GM23338 (cell line): ENCODE data around the gene ABCA1. TPM values are rescaled to one million over a fixed set of nuclear protein-coding genes. Genes with fewer than 3 reads are reported as not detected.

Experiments
- ATAC-seq: fragments of 200-7000 bp; cut with Tn5 transposase; 3 replicates; pipeline ENCODE4 v1.9.1; 2020
- DNase-seq: peaks from one replicate; pipeline ENCODE4 v3.0.0-alpha.2; 2015; ENCODE audit warnings: low spot score
- H2AFZ ChIP-seq: fragments of 200-600 bp; sonication (generic); 2 replicates; pipeline ENCODE4 v1.8.0; 2016; ENCODE audit warnings: antibody characterized with exemption, mild to moderate bottlenecking, moderate library complexity
- H3F3A ChIP-seq: fragments of 200-600 bp; sonication (generic); replicated peaks from 2 replicates; pipeline ENCODE4 v1.8.0; 2017; ENCODE audit warnings: antibody characterized with exemption, mixed run types, low read depth
- H3K27ac ChIP-seq: fragments of 200-600 bp; sonication (generic); 2 replicates; pipeline ENCODE4 v1.6.1; 2016; ENCODE audit warnings: low read depth
- H3K27me3 ChIP-seq: fragments of 200-600 bp; sonication (generic); 2 replicates; pipeline ENCODE4 v1.8.0; 2016; ENCODE audit warnings: mild to moderate bottlenecking, mixed run types, moderate library complexity; ENCODE audit not compliant: insufficient read depth
- H3K36me3 ChIP-seq: fragments of 200-600 bp; sonication (generic); 2 replicates; pipeline ENCODE4 v1.8.0; 2016; ENCODE audit warnings: mild to moderate bottlenecking; ENCODE audit not compliant: insufficient read depth
- H3K4me1 ChIP-seq: fragments of 200-600 bp; sonication (generic); 2 replicates; pipeline ENCODE4 v1.8.0; 2016; ENCODE audit warnings: mild to moderate bottlenecking, moderate library complexity; ENCODE audit not compliant: insufficient read depth
- H3K4me2 ChIP-seq: fragments of 200-600 bp; sonication (generic); 2 replicates; pipeline ENCODE4 v1.7.1; 2017; ENCODE audit warnings: mixed run types
- H3K4me3 ChIP-seq: fragments of 200-600 bp; sonication (generic); 2 replicates; pipeline ENCODE4 v1.6.1; 2016; ENCODE audit warnings: mixed run types
- H3K79me2 ChIP-seq: fragments of 200-600 bp; sonication (generic); replicated peaks from 2 replicates; pipeline ENCODE4 v1.8.0; 2017; ENCODE audit warnings: mild to moderate bottlenecking; ENCODE audit not compliant: insufficient read depth
- H3K9me2 ChIP-seq: fragments of 200-600 bp; sonication (generic); 2 replicates; pipeline ENCODE4 v1.8.0; 2017; ENCODE audit not compliant: insufficient read depth
- H4K20me1 ChIP-seq: fragments of 200-600 bp; sonication (generic); replicated peaks from 2 replicates; pipeline ENCODE4 v1.8.0; 2017; ENCODE audit warnings: mild to moderate bottlenecking; ENCODE audit not compliant: insufficient read depth
- H3K27ac Mint-ChIP-seq: 2 replicates; pipeline ENCODE4 v1.8.0; 2020; ENCODE audit warnings: inconsistent platforms, mild to moderate bottlenecking, moderate library complexity, mixed read lengths
- H3K27me3 Mint-ChIP-seq: 3 replicates; pipeline ENCODE4 v1.8.0; 2022; ENCODE audit warnings: low read depth, mild to moderate bottlenecking, moderate library complexity, mixed read lengths, inconsistent platforms; ENCODE audit not compliant: insufficient read depth, poor library complexity
- H3K36me3 Mint-ChIP-seq: 3 replicates; pipeline ENCODE4 v1.8.0; 2021; ENCODE audit warnings: low read depth, mild to moderate bottlenecking, inconsistent platforms, moderate library complexity, mixed read lengths
- H3K4me1 Mint-ChIP-seq: 3 replicates; pipeline ENCODE4 v1.8.0; 2020; ENCODE audit warnings: mild to moderate bottlenecking, inconsistent platforms, mixed read lengths
- H3K4me3 Mint-ChIP-seq: 3 replicates; pipeline ENCODE4 v1.8.0; 2021; ENCODE audit warnings: moderate library complexity, mild to moderate bottlenecking, inconsistent platforms, mixed read lengths
- H3K9me3 Mint-ChIP-seq: 3 replicates; pipeline ENCODE4 v1.8.0; 2020; ENCODE audit warnings: moderate library complexity, mild to moderate bottlenecking, inconsistent platforms, mixed read lengths
- CREB1 ChIP-seq: fragments of 250-450 bp; sonication (Bioruptor Pico); IDR thresholded peaks from 2 replicates; pipeline ENCODE4 v1.5.0; 2020; ENCODE audit warnings: low read depth, mild to moderate bottlenecking, moderate library complexity
- STAT1 ChIP-seq: IDR thresholded peaks from one replicate; pipeline ENCODE4 v1.6.1; 2016; ENCODE audit warnings: antibody characterized with exemption; ENCODE audit not compliant: unreplicated experiment
- ZNF331 ChIP-seq: fragments of 250-450 bp; sonication (Bioruptor Pico); IDR thresholded peaks from 2 replicates; pipeline ENCODE4 v1.5.0; 2020; ENCODE audit warnings: low read depth, mild to moderate bottlenecking, moderate library complexity
- polyA plus RNA-seq: library from polyadenylated mRNA; unstranded; fragments of >200 nt; fragmentation: Nextera tagmentation; extraction: Ambion mirVana; gene quantifications from 2 replicates; pipeline ENCODE4 v1.2.1, GENCODE V29; 2016
- total RNA-seq: library from RNA; depleted of rRNA; stranded (reverse); fragments of >200 nt; shearing (Covaris generic); gene quantifications from 2 replicates; pipeline ENCODE4 v1.2.3, GENCODE V29; 2014
- TF ChIP-seq, protein P1 (sequence below), 2 experiments: fragments of 200-600 bp in 1 of 2; sonication (generic) in 1 of 2; conservative IDR thresholded peaks; 2 replicates each; pipeline versions ENCODE4 v1.5.1 to v1.6.1; 2016 to 2017; ENCODE audit warnings: antibody characterized with exemption in 2 of 2, low read depth in 2 of 2, mild to moderate bottlenecking in 2 of 2, moderate library complexity in 1 of 2
- TF ChIP-seq, protein P2 (sequence below): fragments of 250-450 bp; sonication (Bioruptor Pico); IDR thresholded peaks from 2 replicates; pipeline ENCODE4 v1.5.0; 2020; ENCODE audit warnings: mild to moderate bottlenecking, moderate library complexity
- TF ChIP-seq, protein P3 (sequence below): IDR thresholded peaks from one replicate; pipeline ENCODE4 v1.6.1; 2018; ENCODE audit warnings: antibody characterized with exemption; ENCODE audit not compliant: unreplicated experiment

ABCA1 gene
- total and polyA plus RNA-seq, 2 experiments from 2014 or later: 1.4 to 2.8 TPM

DNA sequence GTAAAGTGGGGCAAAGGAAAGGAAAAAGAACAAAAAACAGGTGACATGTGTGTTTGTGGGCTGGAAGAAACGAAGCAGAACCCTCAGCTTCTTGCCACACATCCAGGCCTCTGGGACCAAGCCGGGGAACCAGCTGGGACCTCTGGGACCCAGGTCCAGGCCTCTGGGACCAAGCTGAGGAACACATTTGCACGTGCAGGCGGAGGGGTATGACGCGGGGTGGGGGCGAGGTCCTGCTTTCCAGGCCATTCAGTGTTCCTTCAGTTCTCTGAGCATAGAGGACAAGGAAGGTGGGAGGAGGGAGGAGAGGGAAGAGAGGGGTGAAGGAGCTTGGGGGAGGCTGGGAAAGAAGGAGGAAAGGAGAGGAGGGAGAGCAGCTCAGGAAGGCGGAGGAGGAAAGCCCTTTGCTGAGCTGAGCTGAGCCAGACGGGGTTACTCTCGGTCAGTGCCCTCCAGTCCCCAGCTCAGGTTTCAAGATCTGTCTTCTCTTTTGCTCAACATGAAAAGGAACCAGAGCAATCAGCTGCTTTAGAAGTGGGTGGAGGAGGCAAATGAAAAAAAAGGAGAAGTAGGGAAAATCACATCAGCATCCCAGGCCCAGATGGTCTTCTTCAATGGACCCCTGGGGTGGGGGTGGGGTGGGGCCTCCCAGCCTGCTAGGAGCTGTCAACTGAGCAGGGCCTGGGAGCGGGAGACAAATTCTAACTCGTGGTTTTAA, 59.1 kb downstream of the ABCA1 start:
- H3K27ac ChIP-seq: no peak overlapping the region
- ATAC-seq: peak; percentile 94
- peaks cover 56% of the 10 kb centered on the region for H3K4me1 Mint-ChIP-seq

DNA sequence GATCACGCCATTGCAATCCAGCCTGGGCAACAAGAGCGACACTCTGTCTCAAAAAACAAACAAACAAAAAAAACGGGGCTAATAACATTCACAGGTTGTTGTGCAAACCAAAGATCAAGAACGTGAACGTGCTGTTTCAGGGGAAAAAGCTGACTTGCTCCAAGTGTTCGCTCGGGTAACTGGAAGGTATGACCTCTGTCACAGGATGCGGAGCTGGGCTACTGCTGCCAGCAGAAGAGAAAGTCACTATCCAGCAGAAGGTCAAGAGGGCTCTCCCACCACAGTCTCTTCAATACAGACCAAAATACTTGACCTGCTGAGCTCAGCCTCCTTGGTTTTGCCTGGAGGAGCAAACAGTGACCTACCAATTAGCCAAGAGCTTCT, 59.7 kb downstream of the ABCA1 start:
- H3K27me3 Mint-ChIP-seq: peaks cover 20% of the 10 kb centered on the region
- H3K4me3 Mint-ChIP-seq: peak overlapping the region; percentile 36; the same call in 1 of the 3 replicates
- no peaks in the 10 kb centered on the region; the same call in 2 of the 3 replicates for H3K9me3 Mint-ChIP-seq
- H3K9me2 ChIP-seq: no peaks in the 10 kb centered on the region
- H3K79me2 ChIP-seq: no peaks in the 10 kb centered on the region
- H3K4me1 ChIP-seq: peaks cover 37% of the 10 kb centered on the region
- ATAC-seq (no peak), DNase-seq (no peak)
- peaks cover 35% of the 10 kb centered on the region for H3K36me3 Mint-ChIP-seq
- H3K27ac ChIP-seq: no peak overlapping the region
- peaks cover 62% of the 10 kb centered on the region for H3K4me1 Mint-ChIP-seq
- no peak overlapping the region for H3K4me3 ChIP-seq
- H3F3A ChIP-seq: no peaks in the 10 kb centered on the region
- H3K36me3 ChIP-seq: no peaks in the 10 kb centered on the region
- H3K27me3 ChIP-seq: no peaks in the 10 kb centered on the region
- H3K27ac Mint-ChIP-seq: peak overlapping the region; percentile 82; the same call in 1 of the 2 replicates
- no peak overlapping the region for H2AFZ ChIP-seq
- H3K4me2 ChIP-seq: peak overlapping the region; percentile 66; the same call in 1 of the 2 replicates
- H4K20me1 ChIP-seq: peaks cover 3% of the 10 kb centered on the region; the same call in 1 of the 2 replicates
- TF ChIP-seq CREB1 (CRISPR knock-in tag) (no peak), ZNF331 (CRISPR knock-in tag) (no peak), STAT1 (no peak)
- TF ChIP-seq, protein P1, sequence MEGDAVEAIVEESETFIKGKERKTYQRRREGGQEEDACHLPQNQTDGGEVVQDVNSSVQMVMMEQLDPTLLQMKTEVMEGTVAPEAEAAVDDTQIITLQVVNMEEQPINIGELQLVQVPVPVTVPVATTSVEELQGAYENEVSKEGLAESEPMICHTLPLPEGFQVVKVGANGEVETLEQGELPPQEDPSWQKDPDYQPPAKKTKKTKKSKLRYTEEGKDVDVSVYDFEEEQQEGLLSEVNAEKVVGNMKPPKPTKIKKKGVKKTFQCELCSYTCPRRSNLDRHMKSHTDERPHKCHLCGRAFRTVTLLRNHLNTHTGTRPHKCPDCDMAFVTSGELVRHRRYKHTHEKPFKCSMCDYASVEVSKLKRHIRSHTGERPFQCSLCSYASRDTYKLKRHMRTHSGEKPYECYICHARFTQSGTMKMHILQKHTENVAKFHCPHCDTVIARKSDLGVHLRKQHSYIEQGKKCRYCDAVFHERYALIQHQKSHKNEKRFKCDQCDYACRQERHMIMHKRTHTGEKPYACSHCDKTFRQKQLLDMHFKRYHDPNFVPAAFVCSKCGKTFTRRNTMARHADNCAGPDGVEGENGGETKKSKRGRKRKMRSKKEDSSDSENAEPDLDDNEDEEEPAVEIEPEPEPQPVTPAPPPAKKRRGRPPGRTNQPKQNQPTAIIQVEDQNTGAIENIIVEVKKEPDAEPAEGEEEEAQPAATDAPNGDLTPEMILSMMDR (conservative IDR thresholded peaks at IDR 0.05; ENCODE audit: low read depth in 2 of 2): no peak
- TF ChIP-seq, protein P2, sequence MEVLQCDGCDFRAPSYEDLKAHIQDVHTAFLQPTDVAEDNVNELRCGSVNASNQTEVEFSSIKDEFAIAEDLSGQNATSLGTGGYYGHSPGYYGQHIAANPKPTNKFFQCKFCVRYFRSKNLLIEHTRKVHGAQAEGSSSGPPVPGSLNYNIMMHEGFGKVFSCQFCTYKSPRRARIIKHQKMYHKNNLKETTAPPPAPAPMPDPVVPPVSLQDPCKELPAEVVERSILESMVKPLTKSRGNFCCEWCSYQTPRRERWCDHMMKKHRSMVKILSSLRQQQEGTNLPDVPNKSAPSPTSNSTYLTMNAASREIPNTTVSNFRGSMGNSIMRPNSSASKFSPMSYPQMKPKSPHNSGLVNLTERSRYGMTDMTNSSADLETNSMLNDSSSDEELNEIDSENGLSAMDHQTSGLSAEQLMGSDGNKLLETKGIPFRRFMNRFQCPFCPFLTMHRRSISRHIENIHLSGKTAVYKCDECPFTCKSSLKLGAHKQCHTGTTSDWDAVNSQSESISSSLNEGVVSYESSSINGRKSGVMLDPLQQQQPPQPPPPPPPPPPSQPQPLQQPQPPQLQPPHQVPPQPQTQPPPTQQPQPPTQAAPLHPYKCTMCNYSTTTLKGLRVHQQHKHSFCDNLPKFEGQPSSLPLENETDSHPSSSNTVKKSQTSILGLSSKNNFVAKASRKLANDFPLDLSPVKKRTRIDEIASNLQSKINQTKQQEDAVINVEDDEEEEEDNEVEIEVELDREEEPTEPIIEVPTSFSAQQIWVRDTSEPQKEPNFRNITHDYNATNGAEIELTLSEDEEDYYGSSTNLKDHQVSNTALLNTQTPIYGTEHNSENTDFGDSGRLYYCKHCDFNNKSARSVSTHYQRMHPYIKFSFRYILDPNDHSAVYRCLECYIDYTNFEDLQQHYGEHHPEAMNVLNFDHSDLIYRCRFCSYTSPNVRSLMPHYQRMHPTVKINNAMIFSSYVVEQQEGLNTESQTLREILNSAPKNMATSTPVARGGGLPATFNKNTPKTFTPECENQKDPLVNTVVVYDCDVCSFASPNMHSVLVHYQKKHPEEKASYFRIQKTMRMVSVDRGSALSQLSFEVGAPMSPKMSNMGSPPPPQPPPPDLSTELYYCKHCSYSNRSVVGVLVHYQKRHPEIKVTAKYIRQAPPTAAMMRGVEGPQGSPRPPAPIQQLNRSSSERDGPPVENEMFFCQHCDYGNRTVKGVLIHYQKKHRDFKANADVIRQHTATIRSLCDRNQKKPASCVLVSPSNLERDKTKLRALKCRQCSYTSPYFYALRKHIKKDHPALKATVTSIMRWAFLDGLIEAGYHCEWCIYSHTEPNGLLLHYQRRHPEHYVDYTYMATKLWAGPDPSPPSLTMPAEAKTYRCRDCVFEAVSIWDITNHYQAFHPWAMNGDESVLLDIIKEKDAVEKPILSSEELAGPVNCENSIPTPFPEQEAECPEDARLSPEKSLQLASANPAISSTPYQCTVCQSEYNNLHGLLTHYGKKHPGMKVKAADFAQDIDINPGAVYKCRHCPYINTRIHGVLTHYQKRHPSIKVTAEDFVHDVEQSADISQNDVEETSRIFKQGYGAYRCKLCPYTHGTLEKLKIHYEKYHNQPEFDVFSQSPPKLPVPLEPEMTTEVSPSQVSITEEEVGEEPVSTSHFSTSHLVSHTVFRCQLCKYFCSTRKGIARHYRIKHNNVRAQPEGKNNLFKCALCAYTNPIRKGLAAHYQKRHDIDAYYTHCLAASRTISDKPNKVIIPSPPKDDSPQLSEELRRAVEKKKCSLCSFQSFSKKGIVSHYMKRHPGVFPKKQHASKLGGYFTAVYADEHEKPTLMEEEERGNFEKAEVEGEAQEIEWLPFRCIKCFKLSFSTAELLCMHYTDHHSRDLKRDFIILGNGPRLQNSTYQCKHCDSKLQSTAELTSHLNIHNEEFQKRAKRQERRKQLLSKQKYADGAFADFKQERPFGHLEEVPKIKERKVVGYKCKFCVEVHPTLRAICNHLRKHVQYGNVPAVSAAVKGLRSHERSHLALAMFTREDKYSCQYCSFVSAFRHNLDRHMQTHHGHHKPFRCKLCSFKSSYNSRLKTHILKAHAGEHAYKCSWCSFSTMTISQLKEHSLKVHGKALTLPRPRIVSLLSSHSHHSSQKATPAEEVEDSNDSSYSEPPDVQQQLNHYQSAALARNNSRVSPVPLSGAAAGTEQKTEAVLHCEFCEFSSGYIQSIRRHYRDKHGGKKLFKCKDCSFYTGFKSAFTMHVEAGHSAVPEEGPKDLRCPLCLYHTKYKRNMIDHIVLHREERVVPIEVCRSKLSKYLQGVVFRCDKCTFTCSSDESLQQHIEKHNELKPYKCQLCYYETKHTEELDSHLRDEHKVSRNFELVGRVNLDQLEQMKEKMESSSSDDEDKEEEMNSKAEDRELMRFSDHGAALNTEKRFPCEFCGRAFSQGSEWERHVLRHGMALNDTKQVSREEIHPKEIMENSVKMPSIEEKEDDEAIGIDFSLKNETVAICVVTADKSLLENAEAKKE (CRISPR knock-in tag): no peak

More for the DNA sequence above, 59.1 kb downstream of the ABCA1 start:
- Mint-ChIP-seq H3K27me3 (peaks cover 20% of the 10 kb centered on the region), H3K27ac (peak overlapping the region; percentile 82), H3K4me3 (peak overlapping the region; percentile 36; the same call in 1 of the 3 replicates), H3K9me3 (peaks cover 1% of the 10 kb centered on the region; the same call in 1 of the 3 replicates), H3K36me3 (peaks cover 39% of the 10 kb centered on the region)
- H4K20me1 ChIP-seq: peaks cover 3% of the 10 kb centered on the region; the same call in 1 of the 2 replicates
- no peaks in the 10 kb centered on the region for H3K9me2 ChIP-seq
- no peak overlapping the region for H3K4me3 ChIP-seq
- TF ChIP-seq ZNF331 (CRISPR knock-in tag) (peak; percentile 53; the same call in 1 of the 2 replicates), STAT1 (no peak)
- TF ChIP-seq, protein P3, sequence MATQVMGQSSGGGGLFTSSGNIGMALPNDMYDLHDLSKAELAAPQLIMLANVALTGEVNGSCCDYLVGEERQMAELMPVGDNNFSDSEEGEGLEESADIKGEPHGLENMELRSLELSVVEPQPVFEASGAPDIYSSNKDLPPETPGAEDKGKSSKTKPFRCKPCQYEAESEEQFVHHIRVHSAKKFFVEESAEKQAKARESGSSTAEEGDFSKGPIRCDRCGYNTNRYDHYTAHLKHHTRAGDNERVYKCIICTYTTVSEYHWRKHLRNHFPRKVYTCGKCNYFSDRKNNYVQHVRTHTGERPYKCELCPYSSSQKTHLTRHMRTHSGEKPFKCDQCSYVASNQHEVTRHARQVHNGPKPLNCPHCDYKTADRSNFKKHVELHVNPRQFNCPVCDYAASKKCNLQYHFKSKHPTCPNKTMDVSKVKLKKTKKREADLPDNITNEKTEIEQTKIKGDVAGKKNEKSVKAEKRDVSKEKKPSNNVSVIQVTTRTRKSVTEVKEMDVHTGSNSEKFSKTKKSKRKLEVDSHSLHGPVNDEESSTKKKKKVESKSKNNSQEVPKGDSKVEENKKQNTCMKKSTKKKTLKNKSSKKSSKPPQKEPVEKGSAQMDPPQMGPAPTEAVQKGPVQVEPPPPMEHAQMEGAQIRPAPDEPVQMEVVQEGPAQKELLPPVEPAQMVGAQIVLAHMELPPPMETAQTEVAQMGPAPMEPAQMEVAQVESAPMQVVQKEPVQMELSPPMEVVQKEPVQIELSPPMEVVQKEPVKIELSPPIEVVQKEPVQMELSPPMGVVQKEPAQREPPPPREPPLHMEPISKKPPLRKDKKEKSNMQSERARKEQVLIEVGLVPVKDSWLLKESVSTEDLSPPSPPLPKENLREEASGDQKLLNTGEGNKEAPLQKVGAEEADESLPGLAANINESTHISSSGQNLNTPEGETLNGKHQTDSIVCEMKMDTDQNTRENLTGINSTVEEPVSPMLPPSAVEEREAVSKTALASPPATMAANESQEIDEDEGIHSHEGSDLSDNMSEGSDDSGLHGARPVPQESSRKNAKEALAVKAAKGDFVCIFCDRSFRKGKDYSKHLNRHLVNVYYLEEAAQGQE: no peak
- no peaks in the 10 kb centered on the region for H3K36me3 ChIP-seq
- DNase-seq: peak; percentile 91
- no peaks in the 10 kb centered on the region for H3K27me3 ChIP-seq
- no peaks in the 10 kb centered on the region for H3F3A ChIP-seq
- H2AFZ ChIP-seq: no peak overlapping the region
- peak overlapping the region; percentile 66 for H3K4me2 ChIP-seq
- H3K4me1 ChIP-seq: peaks cover 36% of the 10 kb centered on the region
- H3K79me2 ChIP-seq: no peaks in the 10 kb centered on the region
